Endothelial cell of hepatic sinusoid (primary cell): ENCODE results near the gene PRKCH.
"Not testable (repeated sequence)": the region's sequence is repeated elsewhere in the genome, so short reads cannot be mapped to it uniquely, and the experiment has no call there.

Source experiments
- in situ Hi-C: cut with HindIII; loops from 2 replicates; pipeline ENCODE4 v1.10.0; 2017; ENCODE audit warnings: low sequenced_read_pairs

PRKCH gene

GRCh38 chr14:61386173-61386772 is 64.9 kb downstream of the PRKCH start:
- in situ Hi-C loops, result loop anchor here (5.0 kb wide), 1 partner anchor 39 kb away; no protein-coding TSS in a partner anchor

DNA sequence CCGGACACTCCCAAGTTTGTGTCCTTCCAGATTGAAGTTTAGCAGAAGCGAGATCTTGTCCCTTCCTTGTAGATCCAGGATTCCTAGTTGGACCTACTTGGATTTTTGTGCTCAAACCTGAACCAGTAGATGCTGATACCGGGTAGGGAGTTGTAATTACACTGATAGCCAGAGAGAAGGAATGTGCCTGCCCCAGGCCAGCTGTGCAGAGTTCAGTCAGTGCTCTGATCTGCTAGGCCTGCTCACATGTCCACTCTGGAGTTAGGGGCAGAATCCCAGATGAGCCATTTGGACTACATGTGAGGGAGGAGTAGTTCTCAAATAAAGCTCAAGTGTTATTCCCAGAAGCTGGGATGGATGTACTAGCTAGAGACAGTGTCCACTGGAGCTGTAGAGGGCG is 65.7 kb downstream of the PRKCH start:
- in situ Hi-C loops, result loop anchor here (5.0 kb wide), 1 partner anchor 40 kb away; no protein-coding TSS in a partner anchor

DNA sequence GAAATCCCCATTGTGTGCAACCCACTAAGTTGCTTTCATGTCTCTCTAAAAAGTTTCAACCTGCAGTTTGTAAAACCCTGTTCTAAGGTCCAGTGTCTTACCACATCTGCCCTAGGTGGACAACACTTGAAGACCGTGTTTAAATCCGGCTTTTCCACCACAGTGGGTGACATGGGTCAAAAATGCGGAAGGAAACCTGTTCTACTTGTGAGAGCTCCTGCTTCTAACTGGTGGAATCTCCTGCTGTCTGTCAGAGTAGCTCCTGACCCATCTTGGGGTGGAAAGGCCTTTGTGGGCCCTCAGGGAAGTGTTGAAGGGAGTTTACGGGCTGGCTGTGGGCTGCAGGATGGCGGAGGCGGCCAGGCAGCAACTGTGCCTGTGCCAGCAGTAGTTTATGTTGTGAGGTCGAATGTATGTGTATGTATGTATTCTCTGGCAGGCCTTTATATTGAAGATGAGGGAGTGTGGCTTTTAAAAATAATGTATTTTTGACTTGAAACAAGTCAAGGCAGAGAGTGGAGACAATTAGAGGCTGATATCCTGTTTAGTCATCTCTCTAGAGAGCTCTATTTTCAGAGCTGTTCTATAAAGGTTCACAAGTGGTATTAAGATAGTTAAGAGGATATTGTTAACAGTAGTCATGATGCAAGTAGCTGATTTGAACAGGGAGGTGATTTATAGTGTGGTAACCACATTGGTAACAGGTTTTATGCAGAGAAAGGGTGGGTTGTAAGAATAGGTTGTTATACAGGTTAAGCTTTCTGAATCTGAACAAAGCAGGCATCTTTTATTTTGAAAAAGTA is 67.0 kb downstream of the PRKCH start:
- in situ Hi-C loops, result loop anchor here (5.0 kb wide), 1 partner anchor 41 kb away; no protein-coding TSS in a partner anchor

DNA sequence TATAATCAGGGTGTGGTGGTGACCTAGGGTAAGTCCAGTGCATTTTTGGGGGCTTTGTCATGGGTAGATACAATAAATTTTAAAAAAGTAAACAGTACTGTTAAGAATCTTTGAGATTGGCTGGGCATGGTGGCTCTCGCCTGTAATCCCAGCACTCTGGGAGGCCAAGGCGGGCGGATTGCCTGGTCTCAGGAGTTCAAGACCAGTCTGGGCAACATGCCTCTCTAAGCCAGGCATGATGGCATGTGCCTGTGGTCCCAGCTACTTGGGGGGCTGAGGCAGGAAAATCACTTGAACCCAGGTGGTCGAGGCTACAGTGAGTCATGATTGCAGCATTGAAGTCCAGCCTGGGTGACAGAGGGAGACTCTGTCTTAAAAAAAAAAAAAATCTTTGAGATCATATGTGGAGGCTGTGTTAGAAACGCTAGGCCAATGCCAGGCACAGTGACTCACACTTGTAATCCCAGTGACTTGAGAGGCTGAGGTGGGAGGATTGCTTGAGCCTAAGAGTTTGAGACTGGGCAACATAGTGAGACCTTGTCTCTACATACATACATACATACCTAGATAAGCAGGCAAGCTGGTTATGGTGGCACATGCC is 67.7 kb downstream of the PRKCH start:
- in situ Hi-C loops, result loop anchor here (5.0 kb wide), 1 partner anchor 42 kb away; no protein-coding TSS in a partner anchor

DNA sequence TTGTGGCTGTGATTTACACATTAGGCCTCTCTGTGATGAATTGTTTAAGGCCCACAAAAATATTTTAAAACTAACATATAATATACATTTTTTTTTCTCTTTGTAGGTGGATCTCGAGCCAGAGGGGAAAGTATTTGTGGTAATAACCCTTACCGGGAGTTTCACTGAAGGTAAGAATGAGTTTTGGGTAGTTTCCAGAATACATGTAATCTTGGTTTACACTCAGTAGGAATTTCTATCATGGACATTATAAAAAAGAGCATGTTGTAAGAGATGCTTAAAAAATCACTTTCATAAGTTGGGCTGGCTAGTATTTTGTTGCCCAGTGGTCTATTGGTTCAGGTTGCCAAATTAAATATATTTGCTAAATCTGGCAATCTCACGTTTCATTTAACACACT is 69.7 kb downstream of the PRKCH start:
- in situ Hi-C loops, result no loop called here

DNA sequence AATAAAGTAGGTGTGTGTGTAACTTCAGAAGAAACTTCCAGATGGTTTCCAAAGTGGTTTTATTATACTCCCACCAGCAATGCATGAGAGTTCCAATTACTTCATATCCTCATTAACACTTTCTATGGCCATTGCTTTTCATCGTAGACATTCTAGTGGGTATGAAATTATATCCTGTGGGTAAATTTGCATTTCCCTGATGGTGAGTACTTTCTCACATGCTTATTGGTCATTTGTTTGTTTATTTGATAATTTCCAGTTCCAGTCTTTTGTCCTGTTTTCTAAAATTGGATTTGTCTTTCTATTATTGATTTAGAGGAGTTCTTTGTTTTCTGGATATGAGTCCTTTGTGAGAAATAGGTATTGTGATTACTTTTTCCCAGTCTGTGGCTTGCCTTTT is 70.9 kb downstream of the PRKCH start:
- in situ Hi-C loops, result no loop called here

DNA sequence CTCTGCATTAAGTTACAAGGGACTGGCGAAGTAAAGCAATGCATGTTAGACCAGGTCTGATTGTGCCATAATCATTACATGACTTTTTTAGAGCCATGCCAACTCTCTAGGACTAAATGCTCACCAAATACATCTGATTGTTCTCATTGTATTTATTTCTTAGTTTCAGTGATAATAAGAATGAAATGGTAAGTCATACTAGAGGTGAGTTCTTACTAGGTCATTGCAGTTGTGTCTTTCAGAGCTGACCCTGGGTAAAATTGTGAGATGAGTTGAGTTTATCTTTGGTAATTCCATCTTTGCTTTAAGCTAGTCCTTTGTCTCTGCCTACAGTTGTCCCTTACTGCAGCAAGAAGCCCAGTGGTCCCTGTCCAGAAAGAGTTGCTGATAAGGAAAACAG is 73.2 kb downstream of the PRKCH start:
- in situ Hi-C loops, result no loop called here

GRCh38 chr14:61395115-61395725 is 73.8 kb downstream of the PRKCH start:
- in situ Hi-C loops, result no loop called here

DNA sequence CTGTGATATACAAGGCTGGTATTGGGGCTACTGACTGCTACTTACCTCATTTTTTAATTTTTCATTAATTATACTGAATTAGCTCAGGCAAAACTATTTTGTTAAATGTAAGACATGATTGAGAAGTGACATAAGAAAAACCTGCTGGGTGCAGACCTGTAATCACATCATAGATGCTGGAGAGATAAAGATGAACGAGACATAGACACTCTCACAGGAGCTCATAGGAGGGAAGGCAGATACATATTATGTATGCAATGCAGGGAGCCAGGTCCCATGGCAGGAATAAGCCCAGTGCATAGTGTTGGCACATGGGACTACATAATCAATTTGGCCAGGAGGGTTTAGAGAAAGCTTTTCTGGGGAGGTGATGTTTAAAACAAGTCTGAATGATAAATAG is 74.9 kb downstream of the PRKCH start:
- in situ Hi-C loops, result no loop called here

GRCh38 chr14:61396694-61397093 is 75.3 kb downstream of the PRKCH start:
- in situ Hi-C loops, result no loop called here

DNA sequence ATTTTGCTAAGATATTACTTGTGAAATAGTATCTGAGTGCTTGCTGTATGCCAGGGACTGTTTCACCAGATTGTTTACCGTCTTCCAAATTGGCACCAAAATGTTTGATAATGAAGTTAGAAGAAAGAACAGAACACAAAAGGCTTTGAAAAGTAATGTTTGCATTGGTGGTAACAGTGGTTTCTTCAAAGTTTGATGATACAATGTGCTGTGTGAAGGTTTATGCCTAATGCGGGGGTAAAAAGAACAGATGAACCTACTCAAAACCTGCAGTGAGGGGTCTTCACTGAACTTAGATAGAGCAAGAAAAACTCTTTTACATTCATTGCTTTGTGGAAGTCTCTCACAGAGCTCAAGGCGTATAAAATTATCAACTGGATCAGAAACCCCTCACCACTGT is 76.2 kb downstream of the PRKCH start:
- in situ Hi-C loops, result no loop called here

DNA sequence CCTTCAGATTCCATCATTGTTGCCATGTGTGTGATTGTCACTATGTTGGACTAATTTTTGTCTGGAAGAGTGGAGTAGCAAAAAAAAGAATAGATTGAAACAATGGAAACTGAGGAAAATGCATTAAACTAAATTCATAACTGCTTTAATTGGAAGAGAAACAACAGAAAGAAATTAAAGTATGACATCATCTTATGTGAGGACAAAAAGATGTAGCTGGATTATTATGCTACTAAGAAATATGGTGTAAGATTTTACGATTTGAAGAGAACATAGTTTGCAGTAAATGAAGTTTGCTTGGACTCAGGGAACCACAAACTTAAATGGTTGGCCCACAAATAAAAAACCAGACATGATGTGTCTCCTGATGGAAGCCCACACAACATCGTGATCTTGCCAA is 76.8 kb downstream of the PRKCH start:
- in situ Hi-C loops, result no loop called here

GRCh38 chr14:61399365-61399764 is 78.0 kb downstream of the PRKCH start:
- in situ Hi-C loops, result no loop called here

DNA sequence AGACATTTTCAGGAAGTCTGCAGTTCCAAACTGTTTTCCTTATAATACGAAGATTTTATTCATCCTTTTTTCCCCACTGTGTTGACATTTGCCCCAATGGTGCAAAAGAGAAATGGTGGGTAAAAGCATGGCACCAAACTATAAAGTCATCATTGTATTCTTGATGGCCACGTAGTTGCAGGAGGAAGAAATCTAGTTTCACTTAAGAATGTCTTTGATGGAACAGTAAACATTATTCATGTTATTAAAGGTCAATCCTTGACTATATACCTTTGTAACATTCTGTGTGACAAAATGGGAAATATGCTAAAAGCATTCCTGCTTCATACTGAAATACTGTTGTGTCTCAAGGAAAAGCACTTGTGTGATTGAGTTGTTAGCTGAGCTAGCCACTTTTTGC is 80.1 kb downstream of the PRKCH start:
- in situ Hi-C loops, result no loop called here

- in situ Hi-C loops, result no loop called here
Observed at GRCh38 chr14:61403411-61403810, 82.0 kb downstream of the PRKCH start.

DNA sequence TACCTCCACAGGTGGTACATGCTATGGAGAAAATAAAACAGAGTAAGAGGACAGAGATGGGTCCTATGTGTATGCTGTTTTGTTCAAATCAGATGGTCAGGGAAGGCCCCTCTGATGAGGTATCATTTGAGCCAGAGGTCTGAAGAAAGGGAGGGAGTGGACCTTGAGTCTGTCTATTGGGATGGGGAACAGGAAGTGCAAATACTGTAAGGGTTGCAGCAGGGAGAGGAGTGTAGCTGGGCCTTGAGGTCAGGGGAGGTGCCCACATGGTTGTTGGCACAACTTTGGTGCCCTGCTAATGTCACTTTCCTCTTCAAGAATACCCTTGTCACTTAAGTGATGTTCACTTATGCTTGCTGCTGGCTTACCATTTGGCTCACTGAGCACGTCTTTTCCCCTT is 83.3 kb downstream of the PRKCH start:
- in situ Hi-C loops, result no loop called here

DNA sequence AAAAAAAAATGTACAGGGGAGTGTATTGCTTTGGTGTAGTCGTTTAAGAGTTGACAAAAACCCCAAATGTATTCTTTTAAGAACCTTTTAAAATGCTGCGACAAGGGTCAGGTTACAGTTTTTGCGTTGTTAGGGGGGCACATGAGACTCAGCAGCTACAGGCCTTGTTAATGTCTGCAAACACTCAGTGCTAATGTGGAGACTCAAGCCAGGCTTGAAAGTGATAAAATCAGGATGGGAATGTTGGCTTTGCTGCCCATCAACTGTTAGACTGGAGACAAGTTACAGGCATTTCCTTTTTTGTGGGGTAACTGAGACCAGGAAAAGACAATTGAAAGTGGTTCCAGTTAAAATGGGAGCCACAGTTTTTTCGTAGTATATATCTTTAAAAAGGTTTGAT is 84.8 kb downstream of the PRKCH start:
- in situ Hi-C loops, result no loop called here

DNA sequence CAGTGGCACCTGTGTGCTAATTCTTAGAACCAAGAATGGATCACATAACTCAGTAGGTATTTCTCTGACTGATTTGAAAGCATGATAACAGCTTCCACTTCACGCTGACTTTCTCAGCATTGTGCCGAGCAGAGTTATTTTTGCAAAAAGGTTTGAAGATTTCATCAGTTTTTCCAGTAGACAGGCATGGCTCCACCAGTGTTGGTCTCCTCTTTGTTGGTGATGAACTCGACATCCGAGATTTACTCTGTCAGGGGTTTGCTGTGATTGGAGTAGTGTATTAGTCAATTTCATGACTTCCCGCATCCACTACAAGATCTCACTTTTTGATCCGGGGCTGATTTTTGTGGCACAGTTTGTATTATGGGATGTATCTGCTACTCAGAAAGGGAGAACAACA is 85.3 kb downstream of the PRKCH start:
- in situ Hi-C loops, result no loop called here

GRCh38 chr14:61408498-61408897 is 87.1 kb downstream of the PRKCH start:
- in situ Hi-C loops, result no loop called here

DNA sequence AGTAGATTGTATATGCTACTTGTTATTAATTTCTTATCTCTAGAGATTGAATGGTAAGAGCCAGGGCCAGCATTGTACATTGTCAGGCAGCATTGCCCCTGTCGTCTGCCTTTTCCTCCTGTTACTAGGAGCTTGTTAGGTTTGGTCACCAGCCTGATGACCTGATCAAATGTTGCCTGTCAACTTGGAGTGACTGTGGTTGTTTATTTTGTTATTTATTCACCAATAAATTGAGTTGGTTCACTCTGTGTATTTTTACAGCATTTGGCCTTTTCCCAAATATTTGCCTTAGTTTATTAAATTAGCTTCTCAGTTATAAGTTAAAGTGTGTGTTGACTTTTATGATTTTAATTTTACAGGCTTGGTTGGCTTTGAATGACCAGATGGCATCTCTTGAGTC is 88.4 kb downstream of the PRKCH start:
- in situ Hi-C loops, result no loop called here

DNA sequence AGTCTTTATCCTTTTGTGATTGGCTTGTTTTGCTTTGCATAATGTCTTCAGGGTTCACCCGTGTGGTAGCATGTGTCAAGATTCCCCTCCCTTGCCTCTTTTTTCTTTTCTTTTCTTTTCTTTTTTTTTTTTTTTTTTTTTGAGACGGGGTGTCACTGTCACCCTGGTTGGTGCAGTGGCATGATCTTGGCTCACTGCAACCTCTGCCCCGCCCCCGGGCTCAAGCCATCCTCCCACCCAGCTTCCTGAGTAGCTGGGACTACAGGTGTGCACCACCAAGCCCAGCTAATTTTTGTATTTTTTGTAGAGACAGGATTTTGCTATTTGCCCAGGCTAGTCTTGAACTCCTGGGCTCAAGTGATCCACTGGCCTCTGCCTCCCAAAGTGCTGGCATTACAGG is 94.6 kb downstream of the PRKCH start:
- in situ Hi-C loops, result not testable (repeated sequence)

- in situ Hi-C loops, result no loop called here
Observed at GRCh38 chr14:61416591-61416990, 95.2 kb downstream of the PRKCH start.
